C4-2B (cell line): ENCODE measurements around the gene PEX6.

ENCODE experiments used
- H3K27ac ChIP-seq: fragments of 450-650 bp; 2 replicates; pipeline ENCODE4 v1.5.1; 2017
- ZFX ChIP-seq: fragments of 450-650 bp; IDR thresholded peaks from 2 replicates; pipeline ENCODE4 v1.6.1; 2017
- TF ChIP-seq, protein P1 (sequence below): fragments of 450-650 bp; conservative IDR thresholded peaks from 2 replicates; pipeline ENCODE4 v1.5.1; 2017; ENCODE audit warnings: mild to moderate bottlenecking

The PEX6 gene

DNA sequence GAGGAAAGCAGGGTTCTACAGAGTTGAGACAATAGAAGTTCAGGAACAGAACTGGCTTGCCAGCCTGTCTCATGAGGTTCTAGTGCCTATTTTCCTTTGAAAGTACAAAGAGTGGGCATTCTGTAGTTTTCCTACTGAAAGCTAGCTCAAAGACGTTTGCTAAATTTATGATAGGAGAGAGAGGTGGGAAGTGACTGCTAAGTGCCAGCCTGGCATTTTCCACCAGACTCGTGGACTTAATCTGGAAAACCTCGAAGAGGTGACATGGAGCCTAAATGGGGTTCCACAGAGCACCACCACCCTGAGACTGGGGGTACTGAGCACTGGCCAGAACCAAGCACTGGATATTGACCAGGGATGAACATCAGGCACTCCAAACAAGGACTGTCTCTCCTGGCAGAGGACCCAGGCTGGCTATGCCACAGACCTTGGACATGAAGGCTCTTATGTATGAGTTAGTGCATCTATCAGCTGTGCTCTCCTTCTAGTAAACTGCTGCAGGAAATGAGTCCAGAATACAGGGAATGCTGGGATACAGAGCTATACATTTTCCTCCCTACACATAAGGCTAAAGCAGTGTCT lies 7.1 kb downstream of the PEX6 start:
- H3K27ac ChIP-seq = no peak overlapping the region

GRCh38 chr6:42970871-42971612 lies 7.9 kb downstream of the PEX6 start:
- no peak for TF ChIP-seq ZFX
- TF ChIP-seq, protein P1, sequence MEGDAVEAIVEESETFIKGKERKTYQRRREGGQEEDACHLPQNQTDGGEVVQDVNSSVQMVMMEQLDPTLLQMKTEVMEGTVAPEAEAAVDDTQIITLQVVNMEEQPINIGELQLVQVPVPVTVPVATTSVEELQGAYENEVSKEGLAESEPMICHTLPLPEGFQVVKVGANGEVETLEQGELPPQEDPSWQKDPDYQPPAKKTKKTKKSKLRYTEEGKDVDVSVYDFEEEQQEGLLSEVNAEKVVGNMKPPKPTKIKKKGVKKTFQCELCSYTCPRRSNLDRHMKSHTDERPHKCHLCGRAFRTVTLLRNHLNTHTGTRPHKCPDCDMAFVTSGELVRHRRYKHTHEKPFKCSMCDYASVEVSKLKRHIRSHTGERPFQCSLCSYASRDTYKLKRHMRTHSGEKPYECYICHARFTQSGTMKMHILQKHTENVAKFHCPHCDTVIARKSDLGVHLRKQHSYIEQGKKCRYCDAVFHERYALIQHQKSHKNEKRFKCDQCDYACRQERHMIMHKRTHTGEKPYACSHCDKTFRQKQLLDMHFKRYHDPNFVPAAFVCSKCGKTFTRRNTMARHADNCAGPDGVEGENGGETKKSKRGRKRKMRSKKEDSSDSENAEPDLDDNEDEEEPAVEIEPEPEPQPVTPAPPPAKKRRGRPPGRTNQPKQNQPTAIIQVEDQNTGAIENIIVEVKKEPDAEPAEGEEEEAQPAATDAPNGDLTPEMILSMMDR = no peak
- no peak overlapping the region for H3K27ac ChIP-seq

More for the DNA sequence above, 7.1 kb downstream of the PEX6 start:
- TF ChIP-seq, protein P1 = no peak
- no peak for TF ChIP-seq ZFX

GRCh38 chr6:42969934-42970333 lies 9.0 kb downstream of the PEX6 start:
- H3K27ac ChIP-seq = no peak overlapping the region
- TF ChIP-seq, protein P1 = no peak
- no peak for TF ChIP-seq ZFX

DNA sequence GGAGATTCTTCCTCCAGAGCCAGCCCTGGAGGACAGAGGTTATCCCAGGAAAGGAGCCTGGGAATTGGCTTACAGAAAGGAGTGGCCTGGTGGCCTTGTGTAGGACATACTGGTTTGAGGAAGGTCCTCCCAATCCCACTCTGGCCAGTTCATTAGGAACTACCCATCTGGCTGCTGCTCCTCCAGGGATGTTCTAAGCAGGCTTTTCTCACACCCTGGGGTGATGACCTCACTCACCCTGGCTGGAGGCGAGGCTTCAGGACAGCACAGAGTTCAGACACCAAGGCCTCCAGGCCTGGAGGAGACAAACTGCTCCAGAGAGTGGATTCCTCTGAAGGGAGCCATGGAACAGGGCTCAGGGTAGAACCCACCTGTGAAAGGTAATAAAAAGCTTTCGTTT lies 9.6 kb downstream of the PEX6 start:
- no peak for TF ChIP-seq ZFX
- TF ChIP-seq, protein P1 = no peak
- no peak overlapping the region for H3K27ac ChIP-seq

DNA sequence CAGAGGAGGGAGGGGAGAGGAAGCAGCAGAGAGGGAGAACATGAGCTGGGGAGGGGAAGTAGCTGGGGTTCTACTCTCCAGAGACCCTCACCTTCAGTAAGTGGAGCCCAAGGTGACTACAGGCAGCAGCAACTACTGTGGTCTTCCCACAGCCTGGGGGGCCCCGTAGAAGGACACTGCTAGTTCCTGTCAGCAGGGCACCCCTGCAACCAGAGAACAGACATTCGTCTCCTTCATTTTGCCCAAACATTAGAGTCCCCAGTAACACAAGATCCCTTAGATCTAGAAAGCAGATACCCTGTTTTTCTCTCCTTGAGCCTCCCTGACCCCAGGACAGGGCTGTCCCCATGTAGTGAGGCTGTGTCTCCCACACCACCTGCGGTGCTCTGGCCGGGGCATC lies 10.2 kb downstream of the PEX6 start:
- no peak overlapping the region for H3K27ac ChIP-seq
- TF ChIP-seq, protein P1 = no peak
- TF ChIP-seq ZFX = no peak

DNA sequence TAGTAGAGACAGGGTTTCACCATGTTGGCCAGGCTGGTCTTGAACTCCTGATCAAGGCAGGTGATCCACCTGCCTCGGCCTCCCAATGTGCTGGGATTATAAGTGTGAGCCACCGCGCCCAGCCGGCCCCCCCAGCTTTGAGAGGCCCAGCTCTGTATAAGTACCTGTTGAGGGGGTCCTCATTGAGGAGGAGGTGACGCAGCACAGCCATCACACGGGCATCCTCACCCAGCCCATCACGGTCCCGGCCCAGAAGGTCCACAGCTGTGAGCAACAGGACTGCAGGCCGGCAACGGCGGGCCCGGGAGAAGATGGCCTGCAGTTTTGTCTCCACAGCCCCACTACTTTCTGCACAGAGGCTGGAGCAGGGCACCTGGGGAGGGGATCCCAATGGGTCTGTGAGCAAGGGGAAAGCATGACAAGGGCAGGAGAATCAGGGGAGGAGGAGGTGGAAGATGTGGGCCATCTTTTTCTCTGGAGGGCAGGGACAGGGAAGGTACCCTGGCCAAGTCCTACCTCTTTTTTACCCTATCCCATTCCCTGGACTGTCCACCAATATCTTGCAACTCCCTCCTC lies 10.8 kb downstream of the PEX6 start:
- TF ChIP-seq, protein P1 = no peak
- no peak for TF ChIP-seq ZFX
- H3K27ac ChIP-seq = no peak overlapping the region

DNA sequence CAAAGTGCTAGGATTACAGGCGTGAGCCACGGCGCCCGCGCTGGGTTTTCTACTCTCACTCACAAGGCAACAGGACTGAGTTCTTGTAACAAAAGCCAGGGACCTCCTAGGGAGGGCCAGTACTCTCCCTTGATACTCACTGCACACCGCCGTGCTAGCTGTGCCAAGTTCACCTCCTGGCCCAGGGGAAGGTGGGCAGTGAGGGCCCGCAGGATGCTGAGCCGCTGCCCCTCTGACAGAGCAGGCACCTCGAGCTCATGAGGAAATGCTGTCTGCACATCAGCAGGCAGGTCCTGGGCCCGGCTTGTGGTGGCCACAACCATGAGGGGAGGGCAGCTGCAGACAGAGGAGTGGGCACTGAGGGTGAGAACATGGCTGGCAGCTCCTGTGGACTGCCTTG lies 11.8 kb downstream of the PEX6 start:
- TF ChIP-seq, protein P1 = no peak
- TF ChIP-seq ZFX = no peak
- H3K27ac ChIP-seq = no peak overlapping the region
